ENCODE data around the gene BTBD3.

The BTBD3 gene

DNA sequence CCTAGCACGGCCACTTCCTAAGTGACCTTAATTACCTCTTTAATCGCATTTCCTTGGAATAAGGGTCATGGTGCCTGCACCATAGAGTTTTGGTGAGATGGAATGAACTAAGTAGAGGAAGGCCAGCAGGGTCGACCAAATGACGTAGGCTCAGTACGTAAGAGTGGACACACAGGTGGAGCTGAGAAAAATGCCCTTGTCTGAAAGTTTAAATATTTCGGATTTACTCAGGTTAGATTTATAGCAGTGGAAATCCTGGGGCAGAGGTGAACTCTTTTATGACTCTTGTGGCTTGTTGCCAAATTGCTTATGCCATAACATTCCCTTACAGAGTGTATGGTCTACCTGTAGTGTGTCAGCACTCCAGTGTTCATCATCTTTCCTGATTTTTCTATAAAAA is 23.6 kb upstream of the BTBD3 start:
- no peak overlapping the region for H3K9ac ChIP-seq (ENCODE audit: low read length)
- H3K36me3 ChIP-seq (ENCODE audit: control insufficient read depth, low read depth, low read length) = no peaks in the 10 kb centered on the region
- no peak overlapping the region for H3K4me3 ChIP-seq (ENCODE audit: low read length)
- H3K27ac ChIP-seq (ENCODE audit: low read length) = no peak overlapping the region
- H3K9me3 ChIP-seq (ENCODE audit: control insufficient read depth, low read depth, low read length) = no peaks in the 10 kb centered on the region
- H3K4me1 ChIP-seq (ENCODE audit: control insufficient read depth, low read depth, low read length) = peaks cover 32% of the 10 kb centered on the region
- H3K27me3 ChIP-seq (ENCODE audit: control insufficient read depth, insufficient read depth, low read length) = peaks cover 10% of the 10 kb centered on the region

DNA sequence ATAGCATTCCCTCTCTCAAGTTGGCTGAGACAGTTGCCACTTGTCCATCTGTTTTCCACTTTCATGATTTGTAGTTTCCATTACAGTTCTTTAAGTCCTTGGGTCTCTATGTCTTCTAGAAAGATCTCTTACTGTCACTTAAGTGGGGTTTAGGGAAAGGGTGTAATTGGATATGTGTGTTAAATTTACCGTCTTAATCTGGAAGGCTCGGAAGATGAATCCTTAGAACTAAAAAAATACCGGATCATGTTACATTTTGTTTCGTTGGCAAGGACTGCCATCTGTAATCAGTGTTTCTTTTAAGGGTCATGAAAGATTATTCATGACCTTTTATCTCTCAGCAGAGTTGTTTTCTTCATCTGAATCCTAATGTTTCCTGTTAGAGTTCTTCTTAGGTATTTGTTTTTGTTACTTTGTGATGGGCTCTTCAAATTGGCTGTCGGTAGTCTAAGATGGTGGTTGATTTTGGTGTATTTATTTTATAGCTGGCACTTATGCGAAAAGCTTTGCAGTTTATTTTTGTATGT is 21.8 kb upstream of the BTBD3 start:
- Histone ChIP-seq H3K4me3 (ENCODE audit: low read length) (no peak overlapping the region), H3K27ac (ENCODE audit: low read length) (no peak overlapping the region), H3K9me3 (ENCODE audit: control insufficient read depth, low read depth, low read length) (no peaks in the 10 kb centered on the region), H3K9ac (ENCODE audit: low read length) (no peak overlapping the region), H3K27me3 (ENCODE audit: control insufficient read depth, insufficient read depth, low read length) (no peaks in the 10 kb centered on the region), H3K36me3 (ENCODE audit: control insufficient read depth, low read depth, low read length) (no peaks in the 10 kb centered on the region), H3K4me1 (ENCODE audit: control insufficient read depth, low read depth, low read length) (peaks cover 29% of the 10 kb centered on the region)

DNA sequence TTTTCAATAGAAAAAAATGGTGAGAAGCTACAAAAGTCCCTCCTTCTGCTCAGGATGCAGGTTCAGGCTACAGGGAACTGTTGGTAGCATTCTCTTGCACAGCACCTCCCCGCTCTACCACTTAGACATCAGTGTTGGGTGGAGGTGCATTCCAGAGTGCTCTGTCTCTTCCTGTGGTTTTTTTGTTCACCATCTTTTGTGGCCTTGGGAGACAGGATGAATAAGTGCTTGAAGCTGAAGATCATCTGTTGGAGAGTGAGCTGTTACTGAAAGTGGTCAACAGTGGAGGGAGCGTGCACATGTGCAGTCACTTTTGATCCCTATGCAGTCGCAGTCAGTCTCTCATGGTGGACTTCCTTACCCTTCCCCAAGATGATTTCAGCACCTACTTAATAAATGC is 16.6 kb upstream of the BTBD3 start:
- H3K9me3 ChIP-seq (ENCODE audit: control insufficient read depth, low read depth, low read length) = no peaks in the 10 kb centered on the region
- no peaks in the 10 kb centered on the region for H3K36me3 ChIP-seq (ENCODE audit: control insufficient read depth, low read depth, low read length)
- H3K27me3 ChIP-seq (ENCODE audit: control insufficient read depth, insufficient read depth, low read length) = no peaks in the 10 kb centered on the region
- no peak overlapping the region for H3K27ac ChIP-seq (ENCODE audit: low read length)
- H3K4me3 ChIP-seq (ENCODE audit: low read length) = no peak overlapping the region
- no peak overlapping the region for H3K9ac ChIP-seq (ENCODE audit: low read length)
- H3K4me1 ChIP-seq (ENCODE audit: control insufficient read depth, low read depth, low read length) = peaks cover 16% of the 10 kb centered on the region

DNA sequence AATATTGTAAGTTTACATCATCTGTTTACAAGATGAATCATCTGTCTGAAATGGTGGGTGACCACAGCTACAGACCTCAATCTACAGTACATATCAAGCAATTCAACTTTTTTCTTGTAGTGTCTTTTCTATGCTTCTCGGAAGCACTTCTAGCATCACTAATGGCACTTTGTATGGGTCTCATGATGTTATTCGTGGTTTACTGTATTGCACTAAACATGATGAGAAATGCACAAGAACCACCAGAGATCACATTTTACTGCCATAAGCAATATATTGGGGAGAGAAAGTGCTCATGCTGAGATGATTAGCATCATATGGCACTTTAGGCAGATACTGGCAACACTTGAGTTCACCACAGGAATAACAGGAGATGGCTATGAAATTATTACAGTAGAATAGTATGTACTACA is 15.4 kb upstream of the BTBD3 start:
- Histone ChIP-seq H3K27ac (ENCODE audit: low read length) (no peak overlapping the region), H3K4me1 (ENCODE audit: control insufficient read depth, low read depth, low read length) (peaks cover 10% of the 10 kb centered on the region), H3K36me3 (ENCODE audit: control insufficient read depth, low read depth, low read length) (no peaks in the 10 kb centered on the region), H3K9me3 (ENCODE audit: control insufficient read depth, low read depth, low read length) (no peaks in the 10 kb centered on the region), H3K4me3 (ENCODE audit: low read length) (no peak overlapping the region), H3K9ac (ENCODE audit: low read length) (no peak overlapping the region), H3K27me3 (ENCODE audit: control insufficient read depth, insufficient read depth, low read length) (no peaks in the 10 kb centered on the region)

DNA sequence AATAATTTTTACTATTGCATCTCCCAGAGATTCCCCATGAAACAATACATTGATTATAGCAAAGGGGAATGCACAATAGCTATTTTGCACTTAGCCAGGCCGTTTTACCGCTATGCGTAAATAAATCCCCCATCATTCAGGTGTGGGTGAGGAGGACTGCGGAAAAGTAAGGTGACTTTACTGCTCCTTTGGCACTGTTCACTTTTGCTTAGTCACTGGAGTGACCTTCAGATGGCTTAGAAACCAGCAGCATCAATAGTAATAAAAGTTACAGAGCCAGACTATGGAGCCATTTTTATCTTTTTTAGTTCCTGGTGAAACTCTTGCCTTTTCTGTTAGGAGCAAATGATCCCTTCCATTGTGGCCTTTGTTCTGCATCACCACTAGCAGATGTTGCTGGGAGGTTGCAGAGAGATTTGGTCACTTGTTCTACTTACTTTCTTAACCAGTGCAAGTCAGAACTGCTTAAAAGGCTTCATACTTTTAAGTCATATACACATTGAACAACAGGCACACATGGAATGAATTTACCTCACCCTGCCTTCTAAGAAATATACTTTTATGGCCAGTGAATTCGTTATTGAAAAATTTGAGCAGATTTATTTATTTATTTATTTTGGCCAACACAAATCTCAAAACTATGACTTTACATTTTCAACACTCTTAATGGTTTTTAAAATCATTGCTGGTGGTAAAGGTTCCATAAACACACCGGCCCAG is 12.1 kb upstream of the BTBD3 start:
- H3K4me1 ChIP-seq (ENCODE audit: control insufficient read depth, low read depth, low read length) = peaks cover 10% of the 10 kb centered on the region
- H3K9me3 ChIP-seq (ENCODE audit: control insufficient read depth, low read depth, low read length) = no peaks in the 10 kb centered on the region
- H3K27ac ChIP-seq (ENCODE audit: low read length) = no peak overlapping the region
- no peaks in the 10 kb centered on the region for H3K27me3 ChIP-seq (ENCODE audit: control insufficient read depth, insufficient read depth, low read length)
- no peaks in the 10 kb centered on the region for H3K36me3 ChIP-seq (ENCODE audit: control insufficient read depth, low read depth, low read length)
- no peak overlapping the region for H3K4me3 ChIP-seq (ENCODE audit: low read length)
- H3K9ac ChIP-seq (ENCODE audit: low read length) = no peak overlapping the region

DNA sequence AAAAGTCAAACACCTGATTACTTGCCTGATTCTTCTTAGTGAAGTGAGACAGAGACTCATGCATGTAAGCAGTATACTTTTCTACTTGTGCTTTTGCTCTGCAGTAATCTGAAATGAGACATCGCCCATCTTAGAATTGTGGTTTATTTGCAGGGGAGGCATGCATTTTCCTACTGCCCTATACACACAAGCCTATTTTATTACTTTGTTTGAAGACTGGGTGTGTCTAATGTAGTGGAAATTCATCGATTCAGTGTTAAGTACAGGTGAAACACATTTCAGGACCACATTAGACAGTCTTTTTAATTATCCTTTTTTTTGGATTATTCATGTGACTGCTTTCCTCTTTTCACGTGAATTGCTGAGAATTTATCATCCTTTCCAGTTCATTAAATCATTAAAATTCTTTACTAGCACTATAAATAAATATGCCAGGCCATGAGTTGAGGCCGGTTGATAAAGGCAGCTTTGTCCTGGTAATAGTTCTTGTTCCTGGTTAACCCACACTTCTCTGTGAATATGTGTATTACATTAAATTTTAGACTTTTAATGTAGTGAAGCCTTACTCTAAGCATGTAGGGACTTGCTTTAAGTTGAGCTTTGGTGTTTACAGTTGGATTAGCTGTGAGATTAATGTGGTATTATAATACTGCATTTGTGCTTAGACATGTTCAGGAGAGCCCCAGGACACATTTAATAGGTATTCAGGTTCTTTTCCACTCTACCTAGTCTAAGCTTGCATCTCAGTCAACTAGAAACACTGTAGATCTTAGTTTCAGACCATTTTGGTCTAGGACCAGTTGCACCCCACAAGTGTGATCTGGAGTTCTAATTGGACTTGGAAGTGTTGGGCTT is 10.8 kb upstream of the BTBD3 start:
- Histone ChIP-seq H3K4me1 (ENCODE audit: control insufficient read depth, low read depth, low read length) (peaks cover 11% of the 10 kb centered on the region), H3K9ac (ENCODE audit: low read length) (no peak overlapping the region), H3K36me3 (ENCODE audit: control insufficient read depth, low read depth, low read length) (no peaks in the 10 kb centered on the region), H3K27ac (ENCODE audit: low read length) (no peak overlapping the region), H3K4me3 (ENCODE audit: low read length) (no peak overlapping the region), H3K27me3 (ENCODE audit: control insufficient read depth, insufficient read depth, low read length) (no peaks in the 10 kb centered on the region), H3K9me3 (ENCODE audit: control insufficient read depth, low read depth, low read length) (no peaks in the 10 kb centered on the region)

DNA sequence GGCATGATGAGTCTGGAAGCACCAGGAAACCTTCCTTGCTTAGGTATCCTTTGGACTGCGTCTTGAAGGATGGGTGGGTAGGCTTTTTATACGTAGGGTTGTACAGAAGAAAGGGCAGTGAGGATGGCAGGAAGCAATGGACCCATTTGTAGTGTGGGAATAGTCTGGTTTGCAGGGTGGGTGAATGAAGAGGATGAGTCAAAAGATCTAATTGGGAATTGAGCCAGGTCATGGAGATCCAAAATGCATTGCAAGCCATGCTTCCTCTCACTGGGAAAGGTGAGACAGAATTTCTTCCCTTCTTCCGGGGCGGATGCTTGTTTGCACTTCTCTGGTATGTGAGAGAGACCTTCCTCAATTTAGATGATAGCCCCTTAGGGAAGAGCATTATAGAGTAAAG is 10.1 kb upstream of the BTBD3 start:
- no peaks in the 10 kb centered on the region for H3K27me3 ChIP-seq (ENCODE audit: control insufficient read depth, insufficient read depth, low read length)
- no peaks in the 10 kb centered on the region for H3K36me3 ChIP-seq (ENCODE audit: control insufficient read depth, low read depth, low read length)
- H3K4me1 ChIP-seq (ENCODE audit: control insufficient read depth, low read depth, low read length) = peaks cover 14% of the 10 kb centered on the region
- no peak overlapping the region for H3K4me3 ChIP-seq (ENCODE audit: low read length)
- H3K9me3 ChIP-seq (ENCODE audit: control insufficient read depth, low read depth, low read length) = no peaks in the 10 kb centered on the region
- H3K27ac ChIP-seq (ENCODE audit: low read length) = no peak overlapping the region
- no peak overlapping the region for H3K9ac ChIP-seq (ENCODE audit: low read length)

DNA sequence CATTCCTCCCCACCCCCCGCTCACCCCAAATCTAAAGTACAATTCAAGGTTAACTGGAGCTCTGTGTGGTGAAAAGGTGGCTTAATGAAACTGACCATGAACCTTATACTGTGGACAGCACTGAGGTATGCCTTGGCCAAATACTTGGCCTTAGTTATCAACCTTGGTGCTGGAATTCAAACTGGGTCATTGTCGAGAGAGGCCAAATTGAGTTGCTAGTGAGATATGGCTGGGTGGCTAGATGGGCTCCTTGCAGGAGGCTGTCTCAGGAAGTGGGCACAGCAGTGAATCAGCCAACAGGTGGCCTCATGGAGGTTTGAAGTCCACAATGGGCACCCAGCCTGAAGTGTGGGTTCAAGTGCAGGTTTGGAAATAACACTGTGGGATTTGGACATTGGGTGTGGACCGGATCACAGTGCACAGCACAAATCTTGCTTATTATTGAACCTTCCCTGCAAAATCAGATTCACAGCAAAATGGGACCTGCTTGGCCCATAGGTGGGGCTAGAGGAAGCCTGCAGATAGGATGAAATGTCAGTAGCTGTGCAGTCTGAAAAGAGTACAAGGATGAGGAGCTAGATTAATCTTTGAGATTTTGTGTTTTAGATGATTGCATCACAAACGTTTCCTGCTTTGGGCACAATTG is 5.6 kb upstream of the BTBD3 start:
- Histone ChIP-seq H3K4me1 (ENCODE audit: control insufficient read depth, low read depth, low read length) (peaks cover 31% of the 10 kb centered on the region), H3K4me3 (ENCODE audit: low read length) (no peak overlapping the region), H3K27ac (ENCODE audit: low read length) (no peak overlapping the region), H3K27me3 (ENCODE audit: control insufficient read depth, insufficient read depth, low read length) (no peaks in the 10 kb centered on the region), H3K9me3 (ENCODE audit: control insufficient read depth, low read depth, low read length) (no peaks in the 10 kb centered on the region), H3K9ac (ENCODE audit: low read length) (no peak overlapping the region), H3K36me3 (ENCODE audit: control insufficient read depth, low read depth, low read length) (no peaks in the 10 kb centered on the region)

DNA sequence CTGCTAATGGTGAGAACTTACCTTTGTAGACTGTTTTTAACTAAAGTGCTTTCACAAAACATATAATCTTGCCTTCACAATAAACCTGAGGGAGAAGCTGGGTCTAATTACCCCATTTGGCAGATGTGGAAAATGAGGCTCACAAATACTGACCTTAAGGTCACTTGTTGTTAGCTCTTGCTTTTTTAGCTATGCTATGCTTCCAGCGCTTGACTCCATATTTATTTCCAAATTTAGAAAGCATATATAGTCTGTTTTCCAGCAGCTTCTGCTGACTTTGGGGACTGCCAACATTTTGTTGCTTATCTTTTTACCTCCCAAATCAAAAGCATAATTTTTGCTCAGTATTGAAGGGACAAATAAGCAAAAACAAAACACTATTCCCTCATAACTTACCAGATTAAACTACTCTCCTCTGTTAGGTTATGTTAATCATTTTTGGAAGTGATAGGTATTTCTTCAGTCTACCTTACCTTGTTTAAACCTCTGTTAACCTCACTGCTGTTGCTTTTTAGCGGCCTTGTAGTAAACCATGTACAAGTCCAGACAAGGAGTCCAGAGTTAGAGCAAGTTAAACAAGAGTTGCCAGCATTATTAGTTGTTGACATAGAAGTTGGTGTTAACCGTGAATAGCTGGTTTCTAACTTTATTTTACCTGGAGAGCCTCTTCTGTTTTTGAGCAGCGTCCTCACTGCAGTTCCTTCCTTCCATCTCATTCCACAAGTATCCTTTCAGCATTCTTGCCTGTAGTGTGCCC is 4.9 kb upstream of the BTBD3 start:
- H3K27ac ChIP-seq (ENCODE audit: low read length) = no peak overlapping the region
- no peaks in the 10 kb centered on the region for H3K27me3 ChIP-seq (ENCODE audit: control insufficient read depth, insufficient read depth, low read length)
- H3K9ac ChIP-seq (ENCODE audit: low read length) = no peak overlapping the region
- no peaks in the 10 kb centered on the region for H3K9me3 ChIP-seq (ENCODE audit: control insufficient read depth, low read depth, low read length)
- peaks cover 36% of the 10 kb centered on the region for H3K4me1 ChIP-seq (ENCODE audit: control insufficient read depth, low read depth, low read length)
- H3K4me3 ChIP-seq (ENCODE audit: low read length) = no peak overlapping the region
- H3K36me3 ChIP-seq (ENCODE audit: control insufficient read depth, low read depth, low read length) = no peaks in the 10 kb centered on the region

DNA sequence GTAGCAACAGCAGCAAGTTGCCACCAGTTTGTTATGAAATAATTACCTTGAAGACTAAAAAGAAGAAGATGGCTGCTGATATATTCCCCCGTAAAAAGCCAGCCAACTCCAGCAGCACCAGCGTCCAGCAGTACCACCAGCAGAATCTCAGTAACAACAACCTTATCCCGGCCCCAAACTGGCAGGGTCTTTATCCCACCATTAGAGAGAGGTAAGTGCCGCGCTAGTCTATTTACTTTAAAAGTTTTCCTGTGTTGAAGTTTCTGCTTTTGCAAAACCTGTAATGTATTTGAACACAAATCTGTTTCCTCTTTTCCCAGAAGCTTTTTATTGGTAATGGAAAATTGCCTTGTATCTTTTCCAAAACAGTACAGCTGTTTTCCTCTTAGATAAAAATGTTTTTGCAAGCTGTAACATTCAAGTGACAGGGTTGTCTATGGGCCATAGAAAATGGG is 725 bp downstream of the BTBD3 start:
- Histone ChIP-seq H3K4me3 (ENCODE audit: low read length) (no peak overlapping the region), H3K9ac (ENCODE audit: low read length) (no peak overlapping the region), H3K36me3 (ENCODE audit: control insufficient read depth, low read depth, low read length) (peaks cover 24% of the 10 kb centered on the region), H3K9me3 (ENCODE audit: control insufficient read depth, low read depth, low read length) (no peaks in the 10 kb centered on the region), H3K27me3 (ENCODE audit: control insufficient read depth, insufficient read depth, low read length) (no peaks in the 10 kb centered on the region), H3K4me1 (ENCODE audit: control insufficient read depth, low read depth, low read length) (peaks cover 43% of the 10 kb centered on the region), H3K27ac (ENCODE audit: low read length) (no peak overlapping the region)

DNA sequence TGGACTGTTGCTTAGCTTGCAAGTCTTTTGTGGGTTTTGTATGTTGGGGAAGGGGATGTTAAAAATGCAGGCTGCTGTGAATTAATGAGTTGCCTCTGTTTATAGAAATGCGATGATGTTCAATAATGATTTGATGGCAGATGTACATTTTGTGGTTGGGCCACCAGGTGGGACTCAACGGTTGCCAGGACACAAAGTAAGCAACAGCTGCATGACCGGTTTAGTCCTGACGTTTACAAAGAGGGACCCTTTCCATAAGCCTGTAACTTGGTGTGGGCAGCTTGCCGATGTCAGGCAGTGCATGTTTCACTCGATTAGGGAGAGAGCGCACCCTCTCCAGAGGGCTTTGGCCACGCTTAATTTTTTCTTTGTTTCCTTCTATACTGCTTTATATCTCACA is 1.3 kb downstream of the BTBD3 start:
- Histone ChIP-seq H3K4me1 (ENCODE audit: control insufficient read depth, low read depth, low read length) (peaks cover 43% of the 10 kb centered on the region), H3K27me3 (ENCODE audit: control insufficient read depth, insufficient read depth, low read length) (no peaks in the 10 kb centered on the region), H3K9me3 (ENCODE audit: control insufficient read depth, low read depth, low read length) (no peaks in the 10 kb centered on the region), H3K4me3 (ENCODE audit: low read length) (no peak overlapping the region), H3K27ac (ENCODE audit: low read length) (peak overlapping the region; percentile 44), H3K9ac (ENCODE audit: low read length) (no peak overlapping the region), H3K36me3 (ENCODE audit: control insufficient read depth, low read depth, low read length) (peaks cover 26% of the 10 kb centered on the region)

Data from iPS-18a (cell line).